Muscle of leg (tissue), 11 donors: ENCODE results near the gene RNF223. TPM values are rescaled to one million over a fixed set of nuclear protein-coding genes. Genes with fewer than 3 reads are reported as not detected.
"Not testable (repeated sequence)": the region's sequence is repeated elsewhere in the genome, so short reads cannot be mapped to it uniquely, and the experiment has no call there.

Source experiments
- DNase-seq: peaks from one replicate; pipeline ENCODE4 v3.0.0; 2013
- H3K27ac ChIP-seq: one replicate; pipeline ENCODE4 v1.5.1; 2013; ENCODE audit warnings: mild to moderate bottlenecking, low read length, control low read depth
- H3K27me3 ChIP-seq: one replicate; pipeline ENCODE4 v1.6.1; 2013; ENCODE audit warnings: low read length; ENCODE audit not compliant: control insufficient read depth, insufficient read depth
- H3K36me3 ChIP-seq: one replicate; pipeline ENCODE4 v1.6.1; 2013; ENCODE audit warnings: low read length; ENCODE audit not compliant: control insufficient read depth, insufficient read depth
- H3K4me1 ChIP-seq: one replicate; pipeline ENCODE4 v1.6.1; 2013; ENCODE audit warnings: low read length; ENCODE audit not compliant: control insufficient read depth, insufficient read depth
- H3K4me3 ChIP-seq: one replicate; pipeline ENCODE4 v1.5.1; 2013; ENCODE audit warnings: low read length, control low read depth
- H3K9me3 ChIP-seq: replicated peaks from 2 replicates; pipeline ENCODE4 v1.6.1; 2013; ENCODE audit warnings: low read depth, low read length; ENCODE audit not compliant: control insufficient read depth
- WGBS: methylation state at CpG from one replicate; pipeline ENCODE4 v1.1.5; 2013; ENCODE audit warnings: missing lambda C conversion rate; ENCODE audit not compliant: insufficient coverage; 5-methylcytosine and 5-hydroxymethylcytosine counted together
- polyA plus RNA-seq, 8 donors: library from polyadenylated mRNA; unstranded; fragments of 120-200 nt; gene quantifications; one replicate each; pipeline versions ENCODE4 v1.2.1 to v1.2.3, GENCODE V29; 2013; ENCODE audit warnings: inconsistent platforms in 1 of 8, low replicate concordance in 1 of 8; ENCODE audit not compliant: insufficient read length in 8 of 8, insufficient read depth in 1 of 8
- total RNA-seq: library from RNA; stranded (reverse); fragments of 120-200 nt; gene quantifications from one replicate; pipeline ENCODE4 v1.2.4, GENCODE V29; 2013

The RNF223 gene
- total and polyA plus RNA-seq, 9 donors, result 0.08 to 0.23 (median 0.09) TPM; not detected in 2

GRCh38 chr1:1110561-1110971, 36.5 kb upstream of the RNF223 start:
- Histone ChIP-seq H3K27ac (no peak overlapping the region), H3K36me3 (peaks cover 6% of the 10 kb centered on the region), H3K4me3 (no peak overlapping the region), H3K9me3 (peaks cover 14% of the 10 kb centered on the region), H3K4me1 (peaks cover 5% of the 10 kb centered on the region), H3K27me3 (no peaks in the 10 kb centered on the region)
- WGBS, result 85% methylated on average over 29 of the region's 29 CpGs
- DNase-seq, result no peak

GRCh38 chr1:1109743-1110142, 35.6 kb upstream of the RNF223 start:
- H3K27me3 ChIP-seq, result no peaks in the 10 kb centered on the region
- no peak for DNase-seq
- no peaks in the 10 kb centered on the region for H3K4me1 ChIP-seq
- H3K9me3 ChIP-seq, result peaks cover 14% of the 10 kb centered on the region
- peaks cover 6% of the 10 kb centered on the region for H3K36me3 ChIP-seq
- no CpG with 5 or more reads among the region's 14 CpGs for WGBS
- H3K27ac ChIP-seq, result no peak overlapping the region
- H3K4me3 ChIP-seq, result no peak overlapping the region

DNA sequence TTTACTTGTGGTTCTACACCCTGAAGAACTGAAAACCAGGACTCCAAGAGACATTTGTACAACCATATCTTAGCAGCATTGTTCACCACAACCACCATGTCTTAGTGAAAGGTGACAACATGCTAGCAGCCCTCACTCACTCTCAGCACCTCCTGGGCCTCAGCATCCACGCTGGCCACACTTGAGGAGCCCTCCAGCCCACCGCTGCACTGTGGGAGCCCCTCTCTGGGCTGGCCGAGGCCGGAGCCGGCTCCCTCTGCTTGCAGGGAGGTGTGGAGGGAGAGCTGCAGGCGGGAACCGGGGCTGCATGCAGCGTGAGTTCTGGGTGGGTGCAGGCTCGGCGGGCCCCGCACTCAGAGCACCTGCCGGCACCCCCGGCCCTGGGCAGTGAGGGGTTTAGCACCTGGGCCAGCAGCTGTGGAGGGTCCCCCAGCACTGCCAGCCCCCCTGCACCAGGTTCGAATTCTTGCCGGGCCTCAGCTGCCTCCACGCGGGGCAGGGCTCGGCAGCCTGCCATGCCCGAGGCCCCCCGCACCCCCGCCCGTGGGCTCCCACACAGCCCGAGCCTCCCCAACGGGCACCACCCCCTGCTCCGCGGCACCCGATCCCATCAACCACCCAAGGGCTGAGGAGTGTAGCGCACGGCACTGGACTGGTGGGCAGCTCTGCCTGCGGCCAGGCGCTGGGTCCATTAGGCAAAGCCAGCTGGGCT, 32.6 kb upstream of the RNF223 start:
- Histone ChIP-seq H3K27ac (no peak overlapping the region), H3K4me1 (no peaks in the 10 kb centered on the region), H3K27me3 (no peaks in the 10 kb centered on the region), H3K4me3 (no peak overlapping the region), H3K36me3 (no peaks in the 10 kb centered on the region), H3K9me3 (no peaks in the 10 kb centered on the region)
- no peak for DNase-seq
- WGBS, result 94% methylated on average over 24 of the region's 31 CpGs

GRCh38 chr1:1104152-1104551, 30.0 kb upstream of the RNF223 start:
- H3K4me3 ChIP-seq, H3K4me1 ChIP-seq, H3K9me3 ChIP-seq, H3K27me3 ChIP-seq, H3K27ac ChIP-seq, DNase-seq, H3K36me3 ChIP-seq: not testable (repeated sequence)
- 93% methylated on average over 4 of the region's 6 CpGs for WGBS

GRCh38 chr1:1101503-1101902, 27.4 kb upstream of the RNF223 start:
- no peak for DNase-seq
- H3K4me3 ChIP-seq, result no peak overlapping the region
- WGBS, result 92% methylated on average over 5 of the region's 7 CpGs
- no peak overlapping the region for H3K27ac ChIP-seq
- H3K4me1 ChIP-seq, result no peaks in the 10 kb centered on the region
- H3K9me3 ChIP-seq, result peaks cover 6% of the 10 kb centered on the region
- no peaks in the 10 kb centered on the region for H3K27me3 ChIP-seq
- no peaks in the 10 kb centered on the region for H3K36me3 ChIP-seq

DNA sequence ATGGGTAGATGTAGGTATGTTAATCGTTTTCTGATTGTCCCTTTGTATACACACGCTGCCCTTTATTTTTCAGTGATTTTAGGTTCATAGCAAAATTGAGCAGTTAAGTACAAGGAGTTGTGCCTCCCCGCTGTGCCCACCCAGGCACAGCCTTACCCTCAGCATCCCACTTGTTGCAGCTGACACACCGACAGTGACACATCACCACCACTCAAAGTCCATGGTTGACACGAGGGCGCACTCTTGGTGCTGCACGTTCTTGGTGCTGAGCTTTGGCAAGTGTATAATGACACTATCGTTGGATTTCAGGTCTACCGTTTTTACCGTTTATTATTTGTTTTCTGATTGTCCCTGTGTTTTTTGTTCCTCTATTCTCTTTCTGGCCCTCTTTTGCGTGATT, 26.2 kb upstream of the RNF223 start:
- no peak overlapping the region for H3K4me3 ChIP-seq
- peaks cover 6% of the 10 kb centered on the region for H3K9me3 ChIP-seq
- DNase-seq, result no peak
- H3K27me3 ChIP-seq, result no peaks in the 10 kb centered on the region
- 83% methylated on average over 2 of the region's 11 CpGs for WGBS
- no peaks in the 10 kb centered on the region for H3K4me1 ChIP-seq
- H3K27ac ChIP-seq, result no peak overlapping the region
- no peaks in the 10 kb centered on the region for H3K36me3 ChIP-seq

- DNase-seq, result no peak
- Histone ChIP-seq H3K4me3 (no peak overlapping the region), H3K4me1 (no peaks in the 10 kb centered on the region), H3K9me3 (peaks cover 6% of the 10 kb centered on the region), H3K27me3 (no peaks in the 10 kb centered on the region), H3K27ac (no peak overlapping the region), H3K36me3 (no peaks in the 10 kb centered on the region)
- 80% methylated on average over 1 of the region's 4 CpGs for WGBS
Observed at GRCh38 chr1:1099506-1100183, 25.5 kb upstream of the RNF223 start.

GRCh38 chr1:1098681-1099421, 24.7 kb upstream of the RNF223 start:
- peaks cover 6% of the 10 kb centered on the region for H3K9me3 ChIP-seq
- H3K36me3 ChIP-seq, result no peaks in the 10 kb centered on the region
- WGBS, result 79% methylated on average over 10 of the region's 18 CpGs
- DNase-seq, result no peak
- no peak overlapping the region for H3K4me3 ChIP-seq
- no peaks in the 10 kb centered on the region for H3K4me1 ChIP-seq
- H3K27ac ChIP-seq, result no peak overlapping the region
- H3K27me3 ChIP-seq, result no peaks in the 10 kb centered on the region

- 100% methylated on average over 2 of the region's 5 CpGs for WGBS
- H3K36me3 ChIP-seq, H3K4me3 ChIP-seq, DNase-seq, H3K27ac ChIP-seq, H3K9me3 ChIP-seq, H3K27me3 ChIP-seq, H3K4me1 ChIP-seq: not testable (repeated sequence)
Observed at GRCh38 chr1:1096136-1096535, 22.0 kb upstream of the RNF223 start.

DNA sequence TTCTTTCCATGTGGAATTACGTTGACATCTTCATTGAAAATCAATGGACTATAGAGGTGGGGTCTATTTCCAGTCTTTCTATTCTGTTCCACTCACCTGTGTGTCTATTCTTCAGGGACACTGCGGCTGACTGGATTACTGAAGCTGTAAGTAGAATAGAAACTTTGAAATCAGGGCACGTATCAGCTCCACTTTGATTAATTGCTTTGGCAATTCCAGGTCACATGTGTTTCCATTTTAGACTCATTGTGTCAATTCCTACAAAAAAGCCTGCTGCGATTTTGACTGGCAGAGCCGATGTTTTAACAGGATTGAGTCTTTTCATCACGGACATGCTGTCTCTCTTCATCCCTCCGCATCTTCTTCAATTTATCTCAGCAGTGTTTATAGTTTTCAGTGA, 20.9 kb upstream of the RNF223 start:
- Histone ChIP-seq H3K27me3 (no peaks in the 10 kb centered on the region), H3K9me3 (peaks cover 3% of the 10 kb centered on the region), H3K4me3 (no peak overlapping the region), H3K36me3 (no peaks in the 10 kb centered on the region), H3K27ac (no peak overlapping the region), H3K4me1 (no peaks in the 10 kb centered on the region)
- no peak for DNase-seq
- 29% methylated on average over 1 of the region's 7 CpGs for WGBS
